Glutamatergic neuron (in vitro differentiated cells): ENCODE measurements around the gene MYDGF. TPM values are rescaled to one million over a fixed set of nuclear protein-coding genes. Genes with fewer than 3 reads are reported as not detected.

ENCODE experiments used
- DNase-seq: peaks from one replicate; pipeline ENCODE4 v3.0.0; 2022
- H3K27ac Mint-ChIP-seq: one replicate; pipeline ENCODE4 v1.8.0; 2020; ENCODE audit warnings: mild to moderate bottlenecking, mixed read lengths, inconsistent platforms; ENCODE audit not compliant: unreplicated experiment
- H3K27me3 Mint-ChIP-seq: one replicate; pipeline ENCODE4 v1.8.0; 2020; ENCODE audit warnings: mild to moderate bottlenecking, moderate library complexity, mixed read lengths, inconsistent platforms; ENCODE audit not compliant: unreplicated experiment
- H3K36me3 Mint-ChIP-seq: one replicate; pipeline ENCODE4 v1.8.0; 2020; ENCODE audit warnings: mild to moderate bottlenecking, mixed read lengths, inconsistent platforms; ENCODE audit not compliant: unreplicated experiment
- H3K4me1 Mint-ChIP-seq: one replicate; pipeline ENCODE4 v1.8.0; 2020; ENCODE audit warnings: mild to moderate bottlenecking, low read depth, mixed read lengths, inconsistent platforms; ENCODE audit not compliant: unreplicated experiment
- H3K4me3 Mint-ChIP-seq: one replicate; pipeline ENCODE4 v1.8.0; 2020; ENCODE audit warnings: mild to moderate bottlenecking, mixed read lengths, inconsistent platforms; ENCODE audit not compliant: unreplicated experiment
- H3K9me3 Mint-ChIP-seq: one replicate; pipeline ENCODE4 v1.8.0; 2020; ENCODE audit warnings: mild to moderate bottlenecking, moderate library complexity, mixed read lengths, inconsistent platforms; ENCODE audit not compliant: unreplicated experiment
- total RNA-seq: library from RNA; stranded (reverse); fragmentation: NEBNext Ultra II Directional; extraction: Animal tissue kit (Norgen Biotek cat#: 25700); gene quantifications from one replicate; pipeline ENCODE4 v1.2.1, GENCODE V29; 2021; ENCODE audit not compliant: unreplicated experiment
- TF ChIP-seq, protein P1 (sequence below): fragments of 200-600 bp; sonication (generic); IDR thresholded peaks from one replicate; pipeline ENCODE4 v1.5.0; 2021; ENCODE audit not compliant: partially characterized antibody, unreplicated experiment

Gene MYDGF
- total RNA-seq, 1 donor from 2014 or later = 32.6 TPM

GRCh38 chr19:4642625-4643024 lies 27.5 kb downstream of the MYDGF start:
- Mint-ChIP-seq H3K27ac (no peak overlapping the region), H3K36me3 (no peaks in the 10 kb centered on the region), H3K4me3 (no peak overlapping the region), H3K4me1 (no peaks in the 10 kb centered on the region), H3K27me3 (no peaks in the 10 kb centered on the region), H3K9me3 (peaks cover 1% of the 10 kb centered on the region)
- DNase-seq = no peak
- TF ChIP-seq, protein P1, sequence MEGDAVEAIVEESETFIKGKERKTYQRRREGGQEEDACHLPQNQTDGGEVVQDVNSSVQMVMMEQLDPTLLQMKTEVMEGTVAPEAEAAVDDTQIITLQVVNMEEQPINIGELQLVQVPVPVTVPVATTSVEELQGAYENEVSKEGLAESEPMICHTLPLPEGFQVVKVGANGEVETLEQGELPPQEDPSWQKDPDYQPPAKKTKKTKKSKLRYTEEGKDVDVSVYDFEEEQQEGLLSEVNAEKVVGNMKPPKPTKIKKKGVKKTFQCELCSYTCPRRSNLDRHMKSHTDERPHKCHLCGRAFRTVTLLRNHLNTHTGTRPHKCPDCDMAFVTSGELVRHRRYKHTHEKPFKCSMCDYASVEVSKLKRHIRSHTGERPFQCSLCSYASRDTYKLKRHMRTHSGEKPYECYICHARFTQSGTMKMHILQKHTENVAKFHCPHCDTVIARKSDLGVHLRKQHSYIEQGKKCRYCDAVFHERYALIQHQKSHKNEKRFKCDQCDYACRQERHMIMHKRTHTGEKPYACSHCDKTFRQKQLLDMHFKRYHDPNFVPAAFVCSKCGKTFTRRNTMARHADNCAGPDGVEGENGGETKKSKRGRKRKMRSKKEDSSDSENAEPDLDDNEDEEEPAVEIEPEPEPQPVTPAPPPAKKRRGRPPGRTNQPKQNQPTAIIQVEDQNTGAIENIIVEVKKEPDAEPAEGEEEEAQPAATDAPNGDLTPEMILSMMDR = no peak

DNA sequence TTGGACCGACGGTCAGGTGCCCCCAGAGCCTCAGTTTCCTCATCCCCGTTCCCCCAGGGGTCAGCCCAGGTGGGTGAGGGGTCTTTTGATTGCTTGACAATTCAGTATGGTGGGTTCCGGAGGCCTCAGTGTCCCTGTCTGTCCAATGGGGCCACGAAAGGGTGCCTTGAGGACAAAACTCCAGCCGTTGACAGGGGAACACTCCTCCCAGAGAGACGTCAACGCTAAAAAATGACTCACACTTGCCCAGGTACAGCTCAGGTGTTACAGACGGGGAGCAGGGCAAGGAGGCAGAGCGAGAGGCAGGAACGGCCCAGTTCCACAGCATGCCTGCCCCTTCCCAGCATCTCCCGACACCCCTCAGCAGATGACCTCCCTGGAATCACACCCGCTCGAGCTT lies 29.0 kb downstream of the MYDGF start:
- no peak for DNase-seq
- TF ChIP-seq, protein P1 = no peak
- H3K27me3 Mint-ChIP-seq = peaks cover 3% of the 10 kb centered on the region
- H3K36me3 Mint-ChIP-seq = no peaks in the 10 kb centered on the region
- peaks cover 2% of the 10 kb centered on the region for H3K4me1 Mint-ChIP-seq
- no peak overlapping the region for H3K27ac Mint-ChIP-seq
- H3K4me3 Mint-ChIP-seq = no peak overlapping the region
- peaks cover 4% of the 10 kb centered on the region for H3K9me3 Mint-ChIP-seq

GRCh38 chr19:4640247-4641000 lies 29.7 kb downstream of the MYDGF start:
- H3K4me1 Mint-ChIP-seq = peaks cover 2% of the 10 kb centered on the region
- DNase-seq = no peak
- peaks cover 7% of the 10 kb centered on the region for H3K27me3 Mint-ChIP-seq
- H3K27ac Mint-ChIP-seq = no peak overlapping the region
- peak overlapping the region; percentile 94 for H3K4me3 Mint-ChIP-seq
- TF ChIP-seq, protein P1 = no peak
- no peaks in the 10 kb centered on the region for H3K36me3 Mint-ChIP-seq
- H3K9me3 Mint-ChIP-seq = peaks cover 8% of the 10 kb centered on the region

DNA sequence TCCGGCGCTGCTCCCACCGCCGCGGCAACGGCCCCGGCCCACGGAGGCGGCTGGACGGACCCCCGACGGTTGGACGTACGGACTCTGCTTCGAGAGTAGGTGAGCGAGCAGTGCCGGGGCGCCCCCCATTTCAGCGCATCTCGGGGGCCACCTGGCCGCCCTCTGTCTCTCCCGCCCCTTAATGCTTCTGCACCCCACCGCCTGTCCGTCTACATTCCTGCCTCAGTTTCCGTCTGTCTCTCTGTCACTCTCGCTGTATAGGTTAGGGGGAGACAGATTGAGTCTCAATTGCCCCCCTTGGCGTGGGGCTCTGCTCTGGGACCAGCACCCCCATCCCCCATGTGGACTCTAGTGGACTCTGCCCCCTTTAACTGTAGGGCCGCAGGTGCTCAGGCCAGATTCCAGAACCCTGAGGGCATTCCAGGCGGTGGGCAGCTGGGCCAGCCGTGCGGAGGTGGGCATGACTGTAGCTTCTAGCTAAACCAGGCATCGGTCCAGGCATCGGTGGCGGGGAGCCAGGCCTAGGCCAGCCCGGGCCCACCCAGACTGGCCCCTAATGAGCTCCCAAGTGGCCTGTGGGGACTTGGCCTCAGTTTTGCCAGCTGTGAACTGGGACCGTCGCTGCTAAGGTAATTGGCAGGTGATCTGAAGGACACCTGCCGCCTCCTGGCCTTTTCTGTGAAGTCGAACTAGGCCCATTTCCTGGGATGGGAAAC lies 30.5 kb downstream of the MYDGF start:
- Mint-ChIP-seq H3K27ac (peak overlapping the region; percentile 78), H3K9me3 (peaks cover 12% of the 10 kb centered on the region), H3K4me1 (peaks cover 3% of the 10 kb centered on the region), H3K36me3 (no peaks in the 10 kb centered on the region), H3K27me3 (peaks cover 10% of the 10 kb centered on the region), H3K4me3 (peak overlapping the region; percentile 94)
- no peak for DNase-seq
- TF ChIP-seq, protein P1 = no peak
